Daoy (cell line): Measurements from ENCODE around the gene CRYBB2. TPM values are rescaled to one million over a fixed set of nuclear protein-coding genes. Genes with fewer than 3 reads are reported as not detected.
"Not testable (repeated sequence)": the region's sequence is repeated elsewhere in the genome, so short reads cannot be mapped to it uniquely, and the experiment has no call there.

Source experiments
- DNase-seq: peaks from one replicate; pipeline ENCODE4 v3.0.0-alpha.2; 2015; ENCODE audit warnings: low read depth
- total RNA-seq: library from RNA; depleted of rRNA; stranded (reverse); fragments of >200 nt; shearing (Covaris generic); gene quantifications from 2 replicates; pipeline ENCODE4 v1.2.3, GENCODE V29; 2014

CRYBB2 gene
- total RNA-seq, 1 experiment from 2014 or later, result not detected

DNA sequence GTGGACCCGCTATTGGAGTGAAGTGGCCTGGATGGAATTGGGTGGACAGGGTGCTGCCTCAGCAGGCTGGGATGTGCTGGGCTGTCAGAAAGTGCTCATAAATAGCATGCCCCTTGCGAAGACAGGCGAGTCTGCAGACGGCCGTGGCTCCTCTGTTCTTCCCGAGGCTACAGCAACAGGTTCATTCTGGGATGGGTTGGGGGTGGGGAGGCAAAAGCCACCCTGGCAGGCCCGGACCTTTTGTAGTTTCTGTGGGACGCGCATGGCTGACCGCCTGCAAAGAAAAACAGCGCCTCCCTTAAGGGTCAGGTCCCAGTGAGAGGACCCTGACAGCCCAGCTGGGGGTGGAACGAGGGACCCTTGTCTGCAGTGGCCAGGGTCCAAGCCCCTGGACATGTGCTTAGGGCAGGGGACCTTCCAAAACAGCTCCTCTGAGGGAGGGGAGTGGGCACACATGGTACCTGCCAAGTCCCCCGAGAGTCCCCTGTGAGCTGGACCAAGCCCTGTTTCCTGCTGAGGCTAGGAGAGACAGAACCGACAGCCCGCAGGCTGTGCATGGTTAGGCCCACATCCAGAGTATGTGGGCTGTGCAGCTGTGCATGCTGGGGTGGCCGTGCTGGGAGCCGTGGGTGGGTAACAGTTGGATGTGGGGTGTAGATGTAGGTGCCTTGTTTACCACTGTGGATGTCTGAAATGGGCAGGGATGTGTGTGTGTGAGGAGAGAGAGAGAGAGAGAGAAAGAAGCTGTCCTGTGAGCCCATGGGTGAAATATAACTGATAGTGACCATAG lies 19.5 kb upstream of the CRYBB2 start, which contains the start of gene CRYBB3:
CRYBB3 (plus strand) TSS at position 128 of the 790 bp plus-strand sequence. CDS start 1,539 bp downstream, outside the sequence.
- no peak for DNase-seq

DNA sequence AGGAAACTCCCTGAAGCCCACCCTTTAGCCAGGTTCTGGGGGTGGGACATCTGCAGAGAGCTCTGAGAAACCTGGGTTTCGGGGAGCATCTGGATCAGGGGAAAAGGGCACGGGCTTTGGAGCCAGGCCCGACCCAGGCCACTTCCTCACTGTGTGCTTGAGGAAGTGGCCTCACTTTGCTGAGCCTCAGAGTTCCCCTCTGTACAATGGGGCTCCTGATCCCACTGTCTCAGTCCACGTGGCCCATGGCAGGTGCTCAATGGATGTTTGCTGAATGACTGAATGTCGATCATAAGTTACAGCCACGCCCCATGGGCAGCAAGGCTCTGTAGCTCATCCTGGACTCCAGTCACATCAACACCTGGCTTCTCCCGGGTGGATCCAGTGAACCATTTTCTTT lies 18.5 kb upstream of the CRYBB2 start:
- no peak for DNase-seq

DNA sequence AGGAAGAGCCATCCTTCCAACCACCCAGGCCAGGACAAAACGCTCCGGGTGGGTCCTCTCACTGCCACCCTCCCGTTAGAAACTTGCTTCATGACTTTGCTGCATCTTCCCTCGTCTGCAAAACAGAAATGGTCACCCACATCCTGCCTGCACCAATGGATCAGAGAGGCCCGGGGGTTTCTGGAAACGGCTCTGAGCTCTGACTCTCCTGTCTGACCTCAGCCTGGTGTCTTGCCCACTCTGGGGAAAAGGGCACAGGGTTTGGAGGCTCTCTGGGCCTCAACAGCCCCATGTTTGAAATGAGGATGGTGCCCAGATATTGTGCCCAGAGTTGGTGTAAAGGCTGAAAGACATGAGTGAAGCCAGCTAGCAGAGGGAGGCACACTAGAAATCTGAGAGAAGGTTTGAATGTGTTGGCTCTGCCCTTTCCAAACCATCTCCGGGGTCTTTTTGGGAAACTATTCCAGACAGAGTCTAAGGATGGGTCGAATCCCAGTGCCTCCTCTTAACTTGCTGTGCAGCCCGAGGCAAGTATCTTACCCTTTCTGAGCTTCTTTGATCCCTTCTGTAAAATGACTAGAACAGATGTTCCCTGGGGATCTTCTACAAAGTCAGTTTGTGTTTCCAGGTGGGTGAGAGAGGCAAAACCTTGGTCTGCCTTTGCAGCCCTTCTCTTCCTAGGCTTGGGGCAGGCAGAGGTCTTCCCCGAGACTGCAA lies 17.7 kb upstream of the CRYBB2 start:
- DNase-seq, result no peak

DNA sequence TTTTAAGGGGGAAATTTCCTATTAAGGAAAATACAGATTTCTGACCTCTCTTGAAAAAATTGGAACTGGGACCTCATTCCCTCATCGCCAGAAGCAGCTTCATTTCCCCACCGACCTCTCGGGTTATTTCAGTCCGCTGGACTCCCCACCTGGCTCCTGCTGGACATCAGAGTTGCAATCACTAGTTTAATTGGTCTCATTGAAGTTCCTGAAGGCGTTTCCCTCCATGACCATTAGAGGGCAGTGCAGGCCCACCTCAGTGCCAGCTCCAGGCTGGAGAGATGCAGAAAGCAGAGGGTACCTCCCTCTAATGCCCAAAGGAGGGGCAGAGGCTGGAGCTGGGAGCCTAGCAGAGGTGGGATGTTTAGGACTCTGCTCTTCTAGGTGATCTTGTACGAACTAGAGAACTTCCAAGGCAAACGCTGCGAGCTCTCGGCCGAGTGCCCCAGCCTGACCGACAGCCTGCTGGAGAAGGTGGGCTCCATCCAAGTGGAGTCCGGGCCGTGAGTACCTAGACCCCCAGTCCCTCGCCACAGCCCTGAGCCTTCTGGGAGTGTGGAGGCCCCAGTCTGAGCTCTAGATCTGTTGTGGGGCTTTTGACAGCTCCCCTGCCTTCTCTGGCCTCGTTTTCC lies 17.0 kb upstream of the CRYBB2 start:
- peak; percentile 57 for DNase-seq

DNA sequence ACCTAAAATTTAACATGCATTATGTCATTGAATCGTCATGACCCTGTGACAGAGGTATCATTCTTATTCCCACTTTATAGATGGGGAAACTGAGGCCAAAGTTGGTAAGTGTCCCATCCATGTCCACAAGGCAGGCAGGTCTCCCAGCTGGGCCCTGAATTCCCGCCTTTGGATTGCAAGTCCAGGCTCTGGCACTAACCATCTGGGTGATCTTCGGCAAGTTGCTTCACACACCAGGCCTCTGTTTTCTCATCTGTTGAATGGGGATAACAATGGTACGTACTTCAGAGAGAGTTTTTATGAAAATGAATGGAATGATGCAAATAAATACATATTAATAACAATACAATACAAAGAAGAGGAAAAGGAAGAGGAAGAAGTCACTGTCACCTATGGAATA lies 16.4 kb upstream of the CRYBB2 start:
- no peak for DNase-seq

DNA sequence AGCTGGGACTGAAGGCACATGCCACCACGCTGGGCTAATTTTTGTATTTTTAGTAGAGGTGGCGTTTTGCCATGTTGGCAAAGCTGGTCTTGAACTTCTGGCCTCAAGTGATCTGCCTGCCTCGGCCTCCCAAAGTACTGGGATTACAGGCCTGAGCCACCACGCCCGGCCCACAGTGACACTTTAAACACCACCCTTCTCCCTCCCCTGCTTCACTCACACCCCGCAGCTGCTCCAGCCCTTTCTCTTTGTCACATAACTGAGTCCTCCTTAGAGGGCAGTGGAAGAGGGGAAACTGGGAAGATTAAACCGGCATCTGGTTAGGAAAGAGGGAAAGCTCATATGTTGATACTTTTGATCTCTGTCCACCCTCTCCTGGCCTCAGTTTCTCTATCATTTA lies 14.9 kb upstream of the CRYBB2 start:
- not testable (repeated sequence) for DNase-seq

DNA sequence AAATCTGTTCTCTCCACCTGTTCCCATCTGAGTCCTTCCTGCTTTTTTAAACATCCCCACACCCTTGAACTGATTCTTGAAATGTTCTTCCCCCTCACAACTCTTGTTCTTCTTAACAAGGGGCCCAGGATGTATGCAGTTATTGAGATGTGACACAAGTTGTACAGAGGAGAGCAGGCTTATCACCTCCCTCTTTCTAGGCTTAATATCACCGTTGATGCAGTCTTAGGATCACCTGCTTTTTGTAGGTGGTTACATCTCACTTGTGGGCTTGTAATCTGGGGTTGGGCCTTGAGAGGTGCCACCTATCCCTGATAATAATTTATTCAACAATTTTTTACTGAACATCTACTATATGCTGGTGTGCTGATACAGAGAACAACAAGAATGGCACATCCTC lies 13.6 kb upstream of the CRYBB2 start:
- DNase-seq, result no peak

DNA sequence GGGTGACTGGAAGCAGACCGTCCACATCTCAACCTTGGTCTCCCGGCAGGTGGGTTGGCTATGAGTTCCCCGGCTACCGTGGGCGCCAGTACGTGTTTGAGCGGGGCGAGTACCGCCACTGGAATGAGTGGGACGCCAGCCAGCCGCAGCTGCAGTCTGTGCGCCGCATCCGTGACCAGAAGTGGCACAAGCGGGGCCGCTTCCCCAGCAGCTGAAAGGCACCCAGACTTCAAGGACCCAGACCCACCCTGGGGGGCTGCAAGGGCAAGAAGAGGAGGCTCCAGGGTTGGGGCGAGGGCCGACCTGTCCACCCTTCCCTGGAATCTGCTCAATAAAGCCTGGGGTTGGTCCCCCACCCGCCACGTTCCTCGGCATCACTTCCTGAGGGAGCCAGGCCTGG lies 12.4 kb upstream of the CRYBB2 start:
- DNase-seq, result no peak

DNA sequence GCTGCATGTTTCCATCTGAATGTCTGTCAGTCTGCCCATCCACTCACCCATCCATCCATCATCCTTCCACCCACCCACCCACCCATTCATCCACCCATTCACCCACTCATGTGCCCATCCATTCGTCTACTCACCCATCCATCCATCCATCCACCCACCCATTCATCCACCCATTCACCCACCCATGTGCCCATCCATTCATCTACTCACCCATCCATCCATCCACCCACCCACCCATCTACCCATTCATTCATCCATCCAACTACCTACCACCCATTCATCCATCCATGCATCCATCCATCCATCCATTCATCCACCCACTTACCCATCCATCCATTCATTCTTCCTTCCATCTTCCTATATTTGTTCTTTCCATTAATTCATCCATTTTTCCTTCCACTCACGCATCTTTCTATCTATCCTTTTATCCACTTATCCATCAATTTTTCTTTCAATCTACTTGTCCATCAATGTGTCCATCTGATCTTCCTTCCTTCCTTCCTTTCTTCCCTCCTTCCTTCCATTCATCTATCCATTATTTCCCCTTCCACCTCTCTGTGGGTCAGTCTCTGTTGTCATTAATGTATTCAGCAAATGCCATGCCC lies 11.8 kb upstream of the CRYBB2 start:
- no peak for DNase-seq

DNA sequence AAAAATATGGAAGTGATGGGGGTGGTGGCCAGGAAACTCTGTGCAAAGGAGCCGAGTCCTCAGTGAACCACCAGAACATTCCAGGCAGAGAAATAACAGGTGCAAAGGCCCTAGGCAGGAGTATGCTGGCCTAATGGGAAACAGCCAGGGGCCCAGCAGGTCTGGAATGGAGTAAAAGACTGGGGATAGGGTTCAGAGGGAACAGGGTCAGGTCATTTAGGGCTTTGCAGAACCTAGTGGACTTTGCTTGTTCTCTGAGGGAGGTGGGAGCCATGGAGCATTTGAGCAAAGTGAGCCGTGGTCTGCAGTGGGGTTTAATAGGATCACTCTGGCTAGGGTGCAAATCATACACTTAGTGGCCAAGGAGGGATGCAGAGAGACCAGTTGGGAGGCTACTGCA lies 11.1 kb upstream of the CRYBB2 start:
- DNase-seq, result no peak

DNA sequence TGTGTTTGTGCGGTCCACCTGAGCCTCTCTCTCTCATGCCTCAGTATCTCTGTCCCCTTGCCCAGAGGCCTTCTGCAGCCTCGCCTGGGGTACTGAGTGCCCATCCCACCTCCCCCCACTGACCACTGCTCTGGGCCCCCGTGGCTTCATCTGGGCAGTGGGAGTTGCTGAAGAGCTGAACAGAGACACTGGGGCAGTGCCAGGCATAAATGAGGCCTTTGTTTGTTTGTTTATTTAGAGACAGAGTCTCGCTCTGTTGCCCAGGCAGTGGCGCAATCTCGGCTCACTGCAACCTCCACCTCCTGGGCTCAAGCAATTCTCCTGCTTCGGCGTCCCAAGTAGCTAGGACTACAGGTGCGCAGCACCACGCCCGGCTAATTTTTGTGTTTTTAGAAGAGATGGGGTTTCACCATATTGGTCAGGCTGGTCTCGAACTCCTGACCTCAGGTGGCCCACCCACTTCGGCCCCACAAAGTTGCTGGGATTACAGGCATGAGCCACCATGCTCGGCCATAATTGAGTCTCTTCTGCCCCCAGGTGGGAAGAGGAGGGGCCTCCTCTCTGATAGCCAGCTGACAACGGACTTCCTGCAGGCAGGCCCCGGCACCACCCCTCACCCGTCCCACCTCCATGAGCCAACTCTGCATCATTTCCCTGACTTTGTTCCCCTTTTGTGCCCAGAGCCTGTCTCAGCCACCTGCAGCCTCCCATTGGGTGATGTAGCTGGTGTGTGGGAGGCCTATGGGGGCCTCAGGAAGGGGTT lies 10.5 kb upstream of the CRYBB2 start:
- DNase-seq, result no peak

DNA sequence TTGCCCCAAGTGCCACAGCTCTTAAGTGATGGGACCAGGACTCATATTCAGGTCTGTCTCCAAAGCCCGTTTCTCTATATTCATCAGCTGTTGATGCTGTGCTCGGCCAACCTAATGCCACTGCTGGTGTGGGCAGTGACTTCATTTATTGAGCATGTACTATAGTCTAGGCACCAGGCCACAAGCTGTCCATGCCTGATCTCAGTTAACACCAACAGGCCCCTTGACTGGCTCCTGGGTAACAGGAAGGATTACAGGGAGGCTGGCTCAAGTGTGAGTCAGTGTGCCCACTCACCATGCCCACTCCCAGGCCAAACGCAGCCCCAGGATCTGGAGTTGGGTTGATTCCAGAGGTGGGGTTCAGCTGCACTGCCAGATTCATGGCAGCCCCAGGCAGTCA lies 8.6 kb upstream of the CRYBB2 start:
- DNase-seq, result no peak

DNA sequence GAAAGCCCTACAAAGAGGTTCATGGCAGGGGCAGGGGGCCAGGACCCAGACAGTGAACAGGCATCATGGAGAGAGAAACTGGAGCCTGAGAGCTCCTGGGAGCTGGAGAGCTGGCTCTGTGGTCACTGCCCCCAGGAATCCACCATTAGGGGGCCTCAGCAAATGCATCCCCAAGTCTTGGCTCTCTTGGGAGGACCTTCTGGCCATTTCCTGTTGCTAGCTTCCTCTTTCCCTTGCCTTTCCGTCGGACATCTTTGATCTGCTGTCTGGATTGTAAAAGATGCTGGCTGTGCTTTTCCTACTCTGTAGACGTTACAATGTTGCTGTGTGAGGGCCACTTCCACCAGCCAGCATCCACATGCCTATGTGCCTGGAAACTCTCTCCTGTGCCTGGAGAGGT lies 7.1 kb upstream of the CRYBB2 start:
- no peak for DNase-seq

DNA sequence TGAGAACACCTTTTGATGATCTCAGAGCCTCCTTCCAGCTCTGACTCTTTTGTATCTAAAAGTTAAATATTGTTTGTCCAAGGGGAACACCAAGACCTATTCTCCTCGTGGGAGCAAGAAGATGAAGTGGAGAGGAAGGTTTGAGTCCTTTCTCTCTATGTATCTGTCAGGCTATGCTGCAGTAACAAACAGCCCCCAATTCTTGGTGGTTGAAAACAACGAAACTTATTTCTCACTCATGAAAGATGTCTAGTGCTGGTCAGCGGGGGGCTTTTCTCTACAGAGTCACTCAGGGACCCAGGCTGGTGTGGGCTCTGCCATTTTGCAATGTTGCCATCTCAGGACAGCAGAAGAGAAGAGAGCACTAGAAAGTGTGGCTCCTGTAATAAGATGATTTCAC lies 6.2 kb upstream of the CRYBB2 start:
- DNase-seq, result no peak

DNA sequence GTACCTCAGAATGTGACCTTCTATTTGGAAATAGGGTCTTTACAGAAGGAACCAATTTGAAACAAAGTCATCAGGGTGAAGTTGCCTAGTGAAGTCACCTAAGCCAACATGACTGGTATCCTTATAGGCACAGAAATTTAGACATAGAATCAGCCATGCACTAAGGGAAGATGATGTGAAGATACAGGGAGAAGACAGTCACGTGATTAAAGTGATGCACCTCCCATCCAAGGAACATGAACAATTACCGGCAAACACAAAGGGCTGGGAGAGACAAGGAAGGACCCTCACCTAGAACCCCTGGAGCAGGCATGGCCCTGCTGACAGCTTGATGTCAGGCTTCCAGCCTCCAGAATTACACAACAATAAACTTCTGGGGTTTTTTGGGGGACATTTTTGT lies 3.2 kb upstream of the CRYBB2 start:
- no peak for DNase-seq

DNA sequence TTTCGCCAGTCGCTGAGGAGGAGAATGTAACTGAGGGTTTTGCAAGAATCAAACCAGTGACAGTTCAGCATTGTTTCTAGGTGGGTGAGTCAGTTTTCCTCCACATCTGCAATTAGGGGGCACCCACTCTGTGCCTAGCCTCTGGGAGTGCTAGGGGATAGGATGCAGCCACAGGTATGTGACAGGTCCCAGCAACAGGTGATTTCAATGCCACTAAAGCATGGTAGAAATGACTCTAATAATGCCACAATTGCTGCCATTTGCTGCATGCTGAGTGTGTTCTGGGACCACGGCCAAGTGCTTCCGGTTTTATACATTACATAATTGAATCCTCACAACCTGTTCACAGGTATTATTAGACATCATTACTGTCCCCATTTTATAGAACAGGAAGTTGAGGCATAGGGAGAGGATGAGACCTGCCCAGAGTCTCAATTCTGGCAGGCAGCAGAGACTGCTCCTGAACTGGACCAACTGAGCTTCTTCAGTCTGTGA lies 556 bp downstream of the CRYBB2 start:
- DNase-seq, result no peak

DNA sequence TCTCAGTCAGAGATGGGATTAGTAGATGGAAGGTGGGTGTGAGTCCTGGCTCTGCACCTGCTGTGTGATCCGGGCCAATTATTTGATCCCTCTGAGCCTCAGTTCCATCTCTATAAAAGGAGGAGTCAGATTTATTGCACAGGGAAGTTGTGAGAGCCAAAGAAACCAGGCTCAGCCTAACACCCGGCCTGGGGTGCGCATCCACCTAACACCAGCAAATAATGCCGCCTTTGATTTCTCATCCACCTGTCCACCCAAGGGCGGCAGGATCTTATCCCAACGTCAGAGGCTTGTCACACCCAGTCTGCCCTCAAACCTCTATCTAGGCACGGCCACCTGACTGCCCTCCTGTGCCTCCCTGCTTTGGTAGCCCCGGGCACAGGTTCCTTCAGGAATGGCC lies 2.4 kb downstream of the CRYBB2 start:
- no peak for DNase-seq

DNA sequence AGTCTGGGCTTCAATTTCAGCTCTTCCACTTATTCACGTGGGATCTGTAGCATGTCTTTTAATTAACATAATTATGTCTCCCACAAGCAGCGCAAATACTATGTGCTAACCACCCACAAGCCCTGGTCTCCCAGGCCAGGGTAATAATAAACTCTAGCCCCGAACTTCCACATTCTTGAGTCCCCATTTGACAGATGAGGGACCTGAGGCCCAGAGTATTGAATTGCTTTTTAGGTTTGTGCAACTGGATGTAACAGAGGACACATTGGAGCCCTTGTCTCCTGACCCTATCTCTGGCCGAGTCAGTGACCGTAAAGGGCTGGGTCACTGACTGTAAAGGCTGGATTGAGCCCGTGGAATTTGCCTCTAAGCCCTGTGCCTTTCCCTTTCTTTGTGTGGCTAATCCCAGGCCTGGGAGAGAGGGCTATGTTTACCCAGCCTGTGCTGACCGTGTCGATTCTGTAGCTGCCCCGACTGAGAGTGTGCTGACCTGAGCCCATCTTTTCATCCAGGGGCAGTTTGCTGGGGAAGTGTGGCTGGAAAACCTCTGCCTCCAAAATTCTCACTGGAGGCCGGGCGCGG lies 3.9 kb downstream of the CRYBB2 start:
- DNase-seq, result no peak

DNA sequence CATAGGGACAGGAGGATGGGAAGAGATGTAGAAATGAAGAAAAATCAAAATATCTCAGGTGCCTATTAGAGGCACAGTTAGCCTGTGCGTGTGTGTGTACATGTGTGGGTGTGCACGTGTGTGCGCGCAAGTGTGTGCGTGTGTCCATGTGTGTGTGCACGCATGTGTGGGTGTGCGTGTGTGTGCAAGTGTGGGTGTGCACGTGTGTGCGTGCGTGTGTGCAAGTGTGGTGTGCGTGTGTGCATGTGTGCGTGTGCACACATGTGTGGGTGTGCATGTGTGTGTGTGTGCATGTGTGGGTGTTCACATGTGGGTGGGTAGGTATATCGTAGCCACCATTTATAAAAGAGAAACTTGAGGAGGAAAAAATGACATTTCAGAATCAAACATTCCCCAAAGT lies 9.4 kb downstream of the CRYBB2 start:
- no peak for DNase-seq

DNA sequence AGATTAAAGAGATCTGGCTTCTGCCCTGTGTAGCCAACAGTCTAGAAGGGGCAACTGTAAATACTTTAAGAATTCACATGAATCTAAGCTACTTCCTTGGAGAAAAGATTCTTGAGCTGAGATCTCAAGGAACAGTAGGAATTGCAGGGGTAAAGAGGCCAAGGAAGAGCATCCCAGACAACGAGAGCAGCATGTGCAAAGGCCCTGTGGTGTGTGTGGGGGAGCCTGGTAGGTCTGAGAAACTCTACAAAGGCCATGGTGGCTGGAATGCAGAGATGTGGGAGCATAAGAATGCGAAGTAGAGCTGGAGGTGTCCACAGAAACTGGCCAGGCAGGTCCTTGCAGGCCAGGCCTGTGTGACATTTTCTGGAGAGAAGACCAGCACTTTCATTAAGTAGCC lies 11.3 kb downstream of the CRYBB2 start:
- DNase-seq, result not testable (repeated sequence)

DNA sequence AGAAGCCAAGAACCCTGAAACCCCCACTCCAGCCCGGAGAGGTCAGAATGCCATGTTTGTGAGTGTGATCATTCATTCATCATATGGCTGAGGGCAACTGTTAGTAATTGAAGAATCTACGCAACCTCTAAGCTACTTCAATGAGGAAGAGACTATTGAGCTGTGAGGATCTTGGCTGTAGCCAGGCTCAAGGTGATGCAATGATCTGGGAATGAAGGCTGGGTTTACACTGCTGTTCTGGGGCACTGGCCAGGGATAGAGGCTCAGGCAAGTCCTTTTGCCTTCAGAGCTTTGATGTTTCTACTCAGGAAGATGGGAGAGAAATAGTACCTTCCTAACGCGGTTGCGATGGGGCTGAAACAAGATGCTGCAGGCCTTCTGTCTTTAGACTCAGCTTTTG lies 12.9 kb downstream of the CRYBB2 start:
- no peak for DNase-seq
